Cardiac septum (tissue), 1 donor: ENCODE results near the gene GREM1. TPM values are rescaled to one million over a fixed set of nuclear protein-coding genes. Genes with fewer than 3 reads are reported as not detected.

Experiments
- DNase-seq: peaks from one replicate; pipeline ENCODE4 v3.0.0-alpha.2; 2020; ENCODE audit warnings: low spot score
- intact Hi-C: fragments of 100-400 bp; cut with DNase I; formaldehyde crosslinking; loops from one replicate; pipeline ENCODE4 v1.14.0; 2022
- total RNA-seq: library from RNA; stranded (reverse); fragmentation: NEBNext Ultra II Directional; extraction: Animal tissue kit (Norgen Biotek cat#: 25700); gene quantifications from one replicate; pipeline ENCODE4 v1.2.1, GENCODE V29; 2021
- donor health status: DM: no; HTN: no; CAD: no.

The GREM1 gene
- total RNA-seq, 1 donor from 2014 or later, result 0.59 TPM

GRCh38 chr15:32691689-32692038 lies 26.1 kb upstream of the GREM1 start:
- DNase-seq, result no peak
- intact Hi-C loops, result no loop called here

DNA sequence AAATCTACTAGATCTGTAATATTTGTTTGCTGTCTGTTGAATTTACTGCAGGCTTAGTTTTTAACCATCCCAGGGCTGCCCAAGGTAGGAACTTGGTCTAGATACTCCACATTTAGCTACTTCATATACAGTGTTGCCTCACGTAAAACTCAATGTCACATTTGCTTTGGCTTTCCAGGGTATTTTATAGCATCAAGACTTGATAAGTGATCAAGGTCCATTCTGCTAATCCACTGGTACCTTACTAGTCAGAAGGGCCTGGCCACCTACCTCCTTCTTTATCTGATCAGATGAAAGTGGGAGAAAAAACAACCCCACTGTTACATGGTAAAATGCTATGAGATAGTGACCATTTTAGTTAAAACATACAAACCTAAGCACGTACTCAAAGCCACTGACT lies 25.5 kb upstream of the GREM1 start:
- intact Hi-C loops, result no loop called here
- no peak for DNase-seq

DNA sequence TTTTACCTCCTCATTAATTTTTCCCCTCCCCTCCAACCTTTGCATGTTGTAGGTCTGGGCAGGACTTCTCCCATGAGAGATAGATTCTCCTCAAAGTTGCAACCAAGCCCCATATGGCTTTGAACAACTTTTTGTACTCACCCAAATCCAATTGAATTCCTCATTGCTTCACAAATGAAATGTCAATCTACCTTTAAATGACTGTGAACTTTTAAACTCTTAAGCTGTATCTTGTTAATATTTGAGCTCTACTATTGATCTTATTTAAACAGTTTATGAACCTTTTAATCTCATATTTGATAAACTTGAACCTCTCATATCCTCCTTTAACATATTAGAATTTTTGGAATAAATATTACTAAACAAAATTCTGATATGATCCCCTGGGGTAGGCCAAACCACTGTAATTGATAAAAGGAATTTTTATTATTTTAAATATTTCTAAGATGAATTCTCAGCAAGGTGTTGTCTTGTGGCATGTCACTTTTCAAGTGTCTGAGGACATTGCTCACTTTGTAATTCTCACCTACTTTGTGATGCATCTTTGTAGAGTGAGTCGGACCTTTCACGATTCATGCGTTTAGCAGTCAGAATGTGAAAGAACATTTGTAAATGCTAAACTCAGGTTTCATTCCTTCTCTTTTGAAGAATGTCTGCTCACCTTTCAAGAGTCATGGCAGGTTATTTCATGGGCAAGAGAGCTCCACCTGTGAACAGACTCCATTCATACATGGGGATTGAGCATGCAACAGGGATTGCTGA lies 23.4 kb upstream of the GREM1 start:
- intact Hi-C loops, result no loop called here

DNA sequence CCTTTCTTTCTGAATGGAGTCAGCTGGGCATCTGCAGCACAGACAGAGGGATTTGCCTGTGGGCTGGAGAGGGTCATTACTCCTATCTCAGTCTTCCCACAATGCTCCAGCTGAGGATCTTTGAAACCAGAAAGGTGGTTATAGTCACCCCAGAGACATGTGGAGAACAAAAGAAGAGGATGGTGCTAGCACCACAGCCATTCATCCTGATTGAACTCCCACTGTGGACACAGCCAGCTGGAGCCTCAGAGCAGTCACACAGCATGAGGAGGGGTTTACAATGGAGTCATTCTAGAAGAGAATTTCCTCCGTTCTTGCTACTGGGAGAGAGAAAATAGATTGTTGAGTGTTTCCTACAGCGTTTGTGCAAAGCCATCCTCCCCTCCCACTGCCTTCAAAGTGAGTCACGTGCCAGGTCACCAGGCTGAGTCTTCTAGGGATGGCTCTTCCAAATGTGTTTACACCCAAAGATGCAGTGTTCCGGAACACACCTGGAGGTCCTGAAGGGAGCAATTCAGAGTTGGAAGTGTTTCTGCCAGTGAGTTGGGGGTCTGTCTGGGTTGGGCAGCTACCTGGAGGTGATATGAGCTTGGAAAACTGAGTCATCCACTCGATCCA lies 18.9 kb upstream of the GREM1 start:
- DNase-seq, result no peak
- intact Hi-C loops, result no loop called here

More for the DNA sequence above, 23.4 kb upstream of the GREM1 start:
- DNase-seq, result no peak

DNA sequence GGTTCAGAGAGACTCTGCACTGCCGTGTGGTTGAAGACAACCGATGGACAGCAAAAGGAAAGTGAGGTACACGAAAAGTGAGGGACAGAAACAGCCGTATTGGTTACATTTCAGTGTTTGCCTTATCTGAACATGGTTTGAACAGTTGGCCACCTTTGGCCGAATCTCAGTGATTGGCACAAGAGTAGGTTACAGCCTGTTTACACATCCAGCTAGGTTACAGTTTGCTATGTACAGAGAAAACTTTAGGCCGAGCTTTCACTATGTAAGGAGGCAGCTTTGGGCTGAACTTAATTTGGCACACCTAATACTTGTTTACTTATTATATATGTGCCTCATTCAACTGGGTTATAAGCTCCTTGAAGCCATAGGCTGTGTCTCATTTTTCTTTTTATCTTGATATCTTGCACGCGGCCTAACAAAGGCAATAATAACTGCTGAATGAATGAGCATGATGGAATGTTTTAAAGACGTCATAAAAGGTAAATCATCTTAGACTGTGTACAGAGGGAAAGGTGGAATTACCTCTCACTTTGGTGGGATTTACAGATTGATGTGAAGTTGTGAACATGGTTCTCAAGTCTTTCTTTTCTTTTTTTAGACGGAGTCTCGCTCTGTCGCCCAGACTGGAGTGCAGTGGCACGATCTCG lies 17.2 kb upstream of the GREM1 start:
- DNase-seq, result no peak
- intact Hi-C loops, result no loop called here

GRCh38 chr15:32701863-32702262 lies 15.9 kb upstream of the GREM1 start:
- intact Hi-C loops, result no loop called here
- DNase-seq, result no peak

DNA sequence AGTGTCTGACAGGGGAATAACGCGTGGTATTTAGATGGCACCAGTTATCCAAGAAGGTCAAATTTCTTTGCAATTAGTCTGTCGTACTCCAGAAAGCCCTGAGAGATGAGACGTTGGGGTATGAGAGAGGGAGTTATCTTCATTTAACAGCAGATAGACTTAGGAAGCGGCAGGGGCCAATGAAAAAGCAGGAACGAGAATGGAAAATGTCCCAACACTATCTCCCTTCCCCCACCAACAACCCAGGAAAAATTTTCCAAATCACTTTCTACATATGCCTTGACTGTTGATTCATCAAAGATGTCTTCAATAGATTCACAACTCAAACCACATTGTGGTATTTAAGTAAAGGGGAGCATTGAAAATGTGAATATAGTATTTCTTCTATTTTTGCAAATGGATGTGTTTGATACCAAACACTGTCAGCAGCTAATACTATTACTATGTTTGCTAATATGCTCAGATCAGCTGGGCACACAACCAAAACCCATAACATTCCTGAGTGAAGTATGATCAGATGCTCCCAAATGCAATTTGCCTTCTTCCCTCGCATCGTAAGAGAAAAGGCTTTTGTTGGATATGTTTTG lies 13.3 kb upstream of the GREM1 start:
- intact Hi-C loops, result no loop called here

GRCh38 chr15:32705446-32705845 lies 12.4 kb upstream of the GREM1 start:
- no peak for DNase-seq
- intact Hi-C loops, result no loop called here

More for the DNA sequence above, 13.3 kb upstream of the GREM1 start:
- DNase-seq, result no peak

DNA sequence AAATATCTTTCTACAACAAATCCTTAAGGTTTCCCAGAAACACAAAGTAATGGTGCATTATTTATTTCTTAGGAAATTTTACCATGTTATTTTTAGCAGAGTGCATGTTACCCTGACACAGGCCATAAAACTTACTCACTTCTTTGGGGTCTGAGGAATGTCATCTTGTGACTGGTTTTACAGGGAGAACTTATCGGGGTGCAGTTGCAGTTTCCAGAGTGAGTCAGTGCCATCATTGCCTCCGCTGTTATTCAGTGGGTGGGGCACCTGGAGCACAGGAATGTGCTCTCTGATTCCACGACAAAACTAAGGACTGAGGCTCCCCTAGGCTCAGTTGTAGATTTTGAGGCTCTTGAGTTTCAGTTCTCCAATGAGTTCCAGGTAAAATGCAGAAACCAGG lies 11.1 kb upstream of the GREM1 start:
- no peak for DNase-seq
- intact Hi-C loops, result no loop called here

GRCh38 chr15:32707436-32707835 lies 10.4 kb upstream of the GREM1 start:
- no peak for DNase-seq
- intact Hi-C loops, result no loop called here

- intact Hi-C loops, result no loop called here
- DNase-seq, result no peak
These were observed 8.3 kb upstream of the GREM1 start for GRCh38 chr15:32709295-32710033.

- DNase-seq, result no peak
- intact Hi-C loops, result no loop called here
These were observed 2.5 kb upstream of the GREM1 start for GRCh38 chr15:32715276-32715675.

GRCh38 chr15:32716216-32716914 lies 1.4 kb upstream of the GREM1 start:
- intact Hi-C loops, result no loop called here
- DNase-seq, result no peak

DNA sequence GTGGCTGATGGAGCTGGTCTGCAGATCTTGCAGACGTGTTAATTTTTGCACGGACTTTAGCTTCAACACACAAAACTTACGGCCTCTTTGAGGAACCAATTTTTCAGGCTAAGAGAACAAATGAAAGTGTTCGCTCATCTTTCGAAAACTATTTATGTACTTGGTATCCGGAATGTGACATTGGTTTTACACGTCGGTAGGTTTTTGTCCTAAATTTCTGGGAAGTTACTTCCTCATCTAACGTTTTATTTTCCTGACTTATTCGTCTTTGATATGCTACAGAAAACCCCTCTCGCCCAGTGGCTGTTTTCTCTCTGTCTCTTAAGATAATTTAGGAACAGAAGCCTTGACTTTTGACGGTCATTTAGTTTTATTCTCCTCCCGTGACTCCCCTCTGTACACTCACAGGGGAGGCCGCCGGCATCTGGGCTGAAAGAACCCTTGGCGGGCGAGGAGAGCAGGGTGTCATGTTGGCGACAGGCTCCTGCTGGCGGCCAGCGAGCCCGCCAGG lies 834 bp upstream of the GREM1 start:
- intact Hi-C loops, result no loop called here
- DNase-seq, result no peak

GRCh38 chr15:32718227-32718820 lies 520 bp downstream of the GREM1 start:
- intact Hi-C loops, result no loop called here
- no peak for DNase-seq

GRCh38 chr15:32718821-32719716 lies 1.3 kb downstream of the GREM1 start:
- no peak for DNase-seq
- intact Hi-C loops, result no loop called here

- DNase-seq, result no peak
- intact Hi-C loops, result no loop called here
These were observed 3.8 kb downstream of the GREM1 start for GRCh38 chr15:32721596-32721995.

- intact Hi-C loops, result no loop called here
These were observed 4.3 kb downstream of the GREM1 start for GRCh38 chr15:32722136-32722535.

More at GRCh38 chr15:32722136-32722535, 4.3 kb downstream of the GREM1 start:
- no peak for DNase-seq
